ENCODE results near the gene CDC42BPA. TPM values are rescaled to one million over a fixed set of nuclear protein-coding genes. Genes with fewer than 3 reads are reported as not detected.

CDC42BPA gene
- polyA plus RNA-seq, 1 of the 3 experiments (the other 2 are of a cell fraction), result 6.8 TPM

GRCh38 chr1:227323171-227323966, 5.1 kb upstream of the CDC42BPA start (continued):
- TF ChIP-seq ZBTB33 (IDR thresholded peaks at IDR 0.05; ENCODE audit: borderline replicate concordance, low read depth) (no peak), GATA2 (CRISPR knock-in tag; IDR thresholded peaks at IDR 0.05) (no peak), MEF2A (IDR thresholded peaks at IDR 0.05; ENCODE audit: borderline replicate concordance, low read depth) (no peak), ELF1 (IDR thresholded peaks at IDR 0.05) (no peak)

DNA sequence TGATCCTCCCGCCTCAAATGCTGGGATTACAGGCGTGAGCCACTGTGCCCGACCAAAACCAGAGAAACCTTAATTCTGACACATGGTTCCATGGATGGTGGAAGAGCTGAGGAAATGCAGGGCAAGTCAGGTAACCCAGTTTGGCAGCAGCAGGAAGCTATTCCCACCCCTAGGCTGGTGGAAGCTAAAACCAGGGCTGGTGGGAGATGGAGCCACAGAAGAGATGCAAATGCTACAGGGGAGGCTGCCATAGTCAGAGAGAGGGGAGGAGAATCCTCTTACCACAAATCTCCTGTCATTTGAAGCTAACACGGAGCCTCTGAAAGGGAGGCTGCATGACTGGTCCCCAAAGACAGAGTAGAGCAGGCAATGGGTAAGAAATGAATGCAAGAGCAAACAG, 4.1 kb upstream of the CDC42BPA start:
- Histone ChIP-seq H3K27me3 (ENCODE audit: insufficient read depth) (no peaks in the 10 kb centered on the region), H3K79me2 (ENCODE audit: insufficient read depth) (peaks cover 3% of the 10 kb centered on the region; the same call in 1 of the 2 replicates), H3K4me1 (ENCODE audit: control insufficient read depth in 1 of 2, insufficient read depth in 2 of 2, low read depth in 1 of 2, low read length in 1 of 2) (peaks cover 0 to 6% of the 10 kb centered on the region in 2 experiments; a peak in 2 of 4 replicates), H3K36me3 (replicated peaks in 1 of 2; ENCODE audit: control insufficient read depth in 1 of 2, insufficient read depth in 2 of 2, low read length in 1 of 2) (no peaks in the 10 kb centered on the region), H3K9ac (no peak overlapping the region), H3K4me3 (ENCODE audit: low read depth in 2 of 2, low read length in 1 of 2) (no peak overlapping the region), H3F3A (replicated peaks; ENCODE audit: insufficient read depth) (peaks cover 7% of the 10 kb centered on the region), H3K9me2 (no peaks in the 10 kb centered on the region), H2AFZ (ENCODE audit: low read depth) (no peak overlapping the region), H3K4me2 (no peak overlapping the region), H4K20me1 (ENCODE audit: insufficient read depth) (no peaks in the 10 kb centered on the region), H3K9me3 (no peaks in the 10 kb centered on the region), H3K27ac (ENCODE audit: low read depth in 2 of 2, low read length in 1 of 2) (no peak overlapping the region)
- ChIA-PET POLR2A (no interaction called here), CTCF (no interaction called here)
- WGBS (ENCODE audit: low lambda C conversion rate), result 88% methylated on average over 4 of the region's 4 CpGs
- DNase-seq, result no peak
- no peak for TF ChIP-seq FOXM1 (IDR thresholded peaks at IDR 0.05; ENCODE audit: low read depth)
- TF ChIP-seq RCOR1 (IDR thresholded peaks at IDR 0.05; ENCODE audit: low read length), result no peak
- TF ChIP-seq EP300 (IDR thresholded peaks at IDR 0.05; ENCODE audit: borderline replicate concordance in 1 of 2, low read depth in 1 of 2, low read length in 1 of 2), result no peak
- TF ChIP-seq GABPA (IDR thresholded peaks at IDR 0.05; ENCODE audit: low read depth), result no peak
- TF ChIP-seq TEAD4 (IDR thresholded peaks at IDR 0.05; ENCODE audit: borderline replicate concordance, insufficient read depth), result no peak
- no peak for TF ChIP-seq CHD2 (IDR thresholded peaks at IDR 0.05; ENCODE audit: low read length, partially characterized antibody)
- no peak for TF ChIP-seq RXRA (IDR thresholded peaks at IDR 0.05; ENCODE audit: borderline replicate concordance, low read depth)
- TF ChIP-seq IRF3 (IDR thresholded peaks at IDR 0.05; ENCODE audit: low read depth, low read length), result no peak
- no peak for TF ChIP-seq TAF1 (IDR thresholded peaks at IDR 0.05; ENCODE audit: borderline replicate concordance, low read depth, low read length)
- TF ChIP-seq CTCF (IDR thresholded peaks at IDR 0.05), result no peak
